ENCODE data around the gene LRRC71.

Gene LRRC71

DNA sequence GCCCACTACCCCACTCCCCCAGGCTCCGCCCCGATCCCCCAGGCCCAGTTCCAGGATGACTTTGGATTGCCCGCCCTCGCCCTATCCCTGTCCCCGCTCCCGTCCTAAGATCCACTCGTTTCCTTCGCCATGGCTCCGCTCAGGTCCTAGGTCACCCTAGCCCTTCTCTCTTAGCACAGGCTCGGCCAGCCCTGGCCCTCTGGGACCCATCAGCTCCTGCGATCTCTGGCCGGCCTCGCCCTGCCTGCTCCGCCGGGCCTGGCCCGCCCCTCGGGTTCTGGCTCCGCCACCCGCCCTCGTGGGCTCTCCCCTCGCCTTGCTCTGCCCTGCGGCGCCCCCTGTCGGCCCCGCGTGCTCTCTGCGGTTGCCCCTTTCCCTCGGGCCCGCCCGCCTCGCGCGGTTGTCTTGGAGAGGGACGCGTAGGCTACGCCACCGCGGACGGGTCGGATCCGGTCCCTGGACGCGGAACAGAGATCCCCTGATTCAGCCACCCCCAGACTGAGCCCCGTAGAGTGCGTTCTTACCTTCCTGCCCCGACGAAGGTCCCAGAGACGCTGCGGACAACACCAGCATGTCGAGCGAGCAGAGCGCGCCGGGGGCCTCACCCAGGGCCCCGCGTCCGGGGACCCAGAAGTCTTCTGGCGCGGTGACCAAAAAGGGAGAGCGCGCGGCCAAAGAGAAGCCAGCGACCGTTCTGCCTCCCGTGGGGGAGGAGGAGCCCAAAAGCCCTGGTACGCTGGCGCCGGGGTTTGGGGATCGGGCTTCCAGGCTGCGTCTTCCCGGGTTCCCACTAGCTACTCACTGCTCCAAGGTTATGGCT, at the start of gene LRRC71 (continued):
- TF ChIP-seq KLF10 (tag by site-specific recombination; IDR thresholded peaks at IDR 0.05) (no peak), ZNF24 (tag by site-specific recombination; IDR thresholded peaks at IDR 0.05) (no peak), YY2 (tag by site-specific recombination; IDR thresholded peaks at IDR 0.05) (no peak), ZNF426 (tag by site-specific recombination; IDR thresholded peaks at IDR 0.05) (no peak), ZNF341 (tag by site-specific recombination; IDR thresholded peaks at IDR 0.05; ENCODE audit: low read depth) (no peak), ZNF830 (tag by site-specific recombination; IDR thresholded peaks at IDR 0.05; ENCODE audit: low read depth) (no peak), ZBTB20 (tag by site-specific recombination; IDR thresholded peaks at IDR 0.05) (no peak), ZNF138 (tag by site-specific recombination; IDR thresholded peaks at IDR 0.05; ENCODE audit: borderline replicate concordance) (no peak), KLF1 (tag by site-specific recombination; IDR thresholded peaks at IDR 0.05) (peak; percentile 81), SP2 (tag by site-specific recombination; IDR thresholded peaks at IDR 0.05) (peak; percentile 43; the same call in 1 of the 2 replicates), TCF7L2 (IDR thresholded peaks at IDR 0.05; ENCODE audit: borderline replicate concordance, low read depth, low read length) (no peak), ZNF76 (tag by site-specific recombination; IDR thresholded peaks at IDR 0.05; ENCODE audit: borderline replicate concordance, low read depth) (peak; percentile 46; the same call in 1 of the 2 replicates), ZBTB1 (tag by site-specific recombination; IDR thresholded peaks at IDR 0.05) (no peak), ZNF660 (tag by site-specific recombination; IDR thresholded peaks at IDR 0.05) (peak; percentile 51; the same call in 1 of the 2 replicates), ZNF623 (tag by site-specific recombination; IDR thresholded peaks at IDR 0.05) (no peak), ZBTB8A (tag by site-specific recombination; IDR thresholded peaks at IDR 0.05) (peak; percentile 36), ZBTB21 (tag by site-specific recombination; IDR thresholded peaks at IDR 0.05) (no peak), ZBTB48 (tag by site-specific recombination; IDR thresholded peaks at IDR 0.05) (peak; percentile 47; the same call in 1 of the 2 replicates)
- TF ChIP-seq, protein P1, sequence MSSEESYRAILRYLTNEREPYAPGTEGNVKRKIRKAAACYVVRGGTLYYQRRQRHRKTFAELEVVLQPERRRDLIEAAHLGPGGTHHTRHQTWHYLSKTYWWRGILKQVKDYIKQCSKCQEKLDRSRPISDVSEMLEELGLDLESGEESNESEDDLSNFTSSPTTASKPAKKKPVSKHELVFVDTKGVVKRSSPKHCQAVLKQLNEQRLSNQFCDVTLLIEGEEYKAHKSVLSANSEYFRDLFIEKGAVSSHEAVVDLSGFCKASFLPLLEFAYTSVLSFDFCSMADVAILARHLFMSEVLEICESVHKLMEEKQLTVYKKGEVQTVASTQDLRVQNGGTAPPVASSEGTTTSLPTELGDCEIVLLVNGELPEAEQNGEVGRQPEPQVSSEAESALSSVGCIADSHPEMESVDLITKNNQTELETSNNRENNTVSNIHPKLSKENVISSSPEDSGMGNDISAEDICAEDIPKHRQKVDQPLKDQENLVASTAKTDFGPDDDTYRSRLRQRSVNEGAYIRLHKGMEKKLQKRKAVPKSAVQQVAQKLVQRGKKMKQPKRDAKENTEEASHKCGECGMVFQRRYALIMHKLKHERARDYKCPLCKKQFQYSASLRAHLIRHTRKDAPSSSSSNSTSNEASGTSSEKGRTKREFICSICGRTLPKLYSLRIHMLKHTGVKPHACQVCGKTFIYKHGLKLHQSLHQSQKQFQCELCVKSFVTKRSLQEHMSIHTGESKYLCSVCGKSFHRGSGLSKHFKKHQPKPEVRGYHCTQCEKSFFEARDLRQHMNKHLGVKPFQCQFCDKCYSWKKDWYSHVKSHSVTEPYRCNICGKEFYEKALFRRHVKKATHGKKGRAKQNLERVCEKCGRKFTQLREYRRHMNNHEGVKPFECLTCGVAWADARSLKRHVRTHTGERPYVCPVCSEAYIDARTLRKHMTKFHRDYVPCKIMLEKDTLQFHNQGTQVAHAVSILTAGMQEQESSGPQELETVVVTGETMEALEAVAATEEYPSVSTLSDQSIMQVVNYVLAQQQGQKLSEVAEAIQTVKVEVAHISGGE (tag by site-specific recombination; conservative IDR thresholded peaks at IDR 0.05; ENCODE audit: low read depth): no peak
- TF ChIP-seq, protein P2, sequence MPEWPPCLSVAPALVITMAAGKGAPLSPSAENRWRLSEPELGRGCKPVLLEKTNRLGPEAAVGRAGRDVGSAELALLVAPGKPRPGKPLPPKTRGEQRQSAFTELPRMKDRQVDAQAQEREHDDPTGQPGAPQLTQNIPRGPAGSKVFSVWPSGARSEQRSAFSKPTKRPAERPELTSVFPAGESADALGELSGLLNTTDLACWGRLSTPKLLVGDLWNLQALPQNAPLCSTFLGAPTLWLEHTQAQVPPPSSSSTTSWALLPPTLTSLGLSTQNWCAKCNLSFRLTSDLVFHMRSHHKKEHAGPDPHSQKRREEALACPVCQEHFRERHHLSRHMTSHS (tag by site-specific recombination; IDR thresholded peaks at IDR 0.05): no peak
- TF ChIP-seq, protein P3, sequence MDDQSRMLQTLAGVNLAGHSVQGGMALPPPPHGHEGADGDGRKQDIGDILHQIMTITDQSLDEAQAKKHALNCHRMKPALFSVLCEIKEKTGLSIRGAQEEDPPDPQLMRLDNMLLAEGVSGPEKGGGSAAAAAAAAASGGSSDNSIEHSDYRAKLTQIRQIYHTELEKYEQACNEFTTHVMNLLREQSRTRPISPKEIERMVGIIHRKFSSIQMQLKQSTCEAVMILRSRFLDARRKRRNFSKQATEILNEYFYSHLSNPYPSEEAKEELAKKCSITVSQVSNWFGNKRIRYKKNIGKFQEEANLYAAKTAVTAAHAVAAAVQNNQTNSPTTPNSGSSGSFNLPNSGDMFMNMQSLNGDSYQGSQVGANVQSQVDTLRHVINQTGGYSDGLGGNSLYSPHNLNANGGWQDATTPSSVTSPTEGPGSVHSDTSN (CRISPR knock-in tag; IDR thresholded peaks at IDR 0.05): no peak
- TF ChIP-seq, protein P4, sequence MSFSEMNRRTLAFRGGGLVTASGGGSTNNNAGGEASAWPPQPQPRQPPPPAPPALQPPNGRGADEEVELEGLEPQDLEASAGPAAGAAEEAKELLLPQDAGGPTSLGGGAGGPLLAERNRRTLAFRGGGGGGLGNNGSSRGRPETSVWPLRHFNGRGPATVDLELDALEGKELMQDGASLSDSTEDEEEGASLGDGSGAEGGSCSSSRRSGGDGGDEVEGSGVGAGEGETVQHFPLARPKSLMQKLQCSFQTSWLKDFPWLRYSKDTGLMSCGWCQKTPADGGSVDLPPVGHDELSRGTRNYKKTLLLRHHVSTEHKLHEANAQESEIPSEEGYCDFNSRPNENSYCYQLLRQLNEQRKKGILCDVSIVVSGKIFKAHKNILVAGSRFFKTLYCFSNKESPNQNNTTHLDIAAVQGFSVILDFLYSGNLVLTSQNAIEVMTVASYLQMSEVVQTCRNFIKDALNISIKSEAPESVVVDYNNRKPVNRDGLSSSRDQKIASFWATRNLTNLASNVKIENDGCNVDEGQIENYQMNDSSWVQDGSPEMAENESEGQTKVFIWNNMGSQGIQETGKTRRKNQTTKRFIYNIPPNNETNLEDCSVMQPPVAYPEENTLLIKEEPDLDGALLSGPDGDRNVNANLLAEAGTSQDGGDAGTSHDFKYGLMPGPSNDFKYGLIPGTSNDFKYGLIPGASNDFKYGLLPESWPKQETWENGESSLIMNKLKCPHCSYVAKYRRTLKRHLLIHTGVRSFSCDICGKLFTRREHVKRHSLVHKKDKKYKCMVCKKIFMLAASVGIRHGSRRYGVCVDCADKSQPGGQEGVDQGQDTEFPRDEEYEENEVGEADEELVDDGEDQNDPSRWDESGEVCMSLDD (tag by site-specific recombination; IDR thresholded peaks at IDR 0.05): no peak
- TF ChIP-seq, protein P5, sequence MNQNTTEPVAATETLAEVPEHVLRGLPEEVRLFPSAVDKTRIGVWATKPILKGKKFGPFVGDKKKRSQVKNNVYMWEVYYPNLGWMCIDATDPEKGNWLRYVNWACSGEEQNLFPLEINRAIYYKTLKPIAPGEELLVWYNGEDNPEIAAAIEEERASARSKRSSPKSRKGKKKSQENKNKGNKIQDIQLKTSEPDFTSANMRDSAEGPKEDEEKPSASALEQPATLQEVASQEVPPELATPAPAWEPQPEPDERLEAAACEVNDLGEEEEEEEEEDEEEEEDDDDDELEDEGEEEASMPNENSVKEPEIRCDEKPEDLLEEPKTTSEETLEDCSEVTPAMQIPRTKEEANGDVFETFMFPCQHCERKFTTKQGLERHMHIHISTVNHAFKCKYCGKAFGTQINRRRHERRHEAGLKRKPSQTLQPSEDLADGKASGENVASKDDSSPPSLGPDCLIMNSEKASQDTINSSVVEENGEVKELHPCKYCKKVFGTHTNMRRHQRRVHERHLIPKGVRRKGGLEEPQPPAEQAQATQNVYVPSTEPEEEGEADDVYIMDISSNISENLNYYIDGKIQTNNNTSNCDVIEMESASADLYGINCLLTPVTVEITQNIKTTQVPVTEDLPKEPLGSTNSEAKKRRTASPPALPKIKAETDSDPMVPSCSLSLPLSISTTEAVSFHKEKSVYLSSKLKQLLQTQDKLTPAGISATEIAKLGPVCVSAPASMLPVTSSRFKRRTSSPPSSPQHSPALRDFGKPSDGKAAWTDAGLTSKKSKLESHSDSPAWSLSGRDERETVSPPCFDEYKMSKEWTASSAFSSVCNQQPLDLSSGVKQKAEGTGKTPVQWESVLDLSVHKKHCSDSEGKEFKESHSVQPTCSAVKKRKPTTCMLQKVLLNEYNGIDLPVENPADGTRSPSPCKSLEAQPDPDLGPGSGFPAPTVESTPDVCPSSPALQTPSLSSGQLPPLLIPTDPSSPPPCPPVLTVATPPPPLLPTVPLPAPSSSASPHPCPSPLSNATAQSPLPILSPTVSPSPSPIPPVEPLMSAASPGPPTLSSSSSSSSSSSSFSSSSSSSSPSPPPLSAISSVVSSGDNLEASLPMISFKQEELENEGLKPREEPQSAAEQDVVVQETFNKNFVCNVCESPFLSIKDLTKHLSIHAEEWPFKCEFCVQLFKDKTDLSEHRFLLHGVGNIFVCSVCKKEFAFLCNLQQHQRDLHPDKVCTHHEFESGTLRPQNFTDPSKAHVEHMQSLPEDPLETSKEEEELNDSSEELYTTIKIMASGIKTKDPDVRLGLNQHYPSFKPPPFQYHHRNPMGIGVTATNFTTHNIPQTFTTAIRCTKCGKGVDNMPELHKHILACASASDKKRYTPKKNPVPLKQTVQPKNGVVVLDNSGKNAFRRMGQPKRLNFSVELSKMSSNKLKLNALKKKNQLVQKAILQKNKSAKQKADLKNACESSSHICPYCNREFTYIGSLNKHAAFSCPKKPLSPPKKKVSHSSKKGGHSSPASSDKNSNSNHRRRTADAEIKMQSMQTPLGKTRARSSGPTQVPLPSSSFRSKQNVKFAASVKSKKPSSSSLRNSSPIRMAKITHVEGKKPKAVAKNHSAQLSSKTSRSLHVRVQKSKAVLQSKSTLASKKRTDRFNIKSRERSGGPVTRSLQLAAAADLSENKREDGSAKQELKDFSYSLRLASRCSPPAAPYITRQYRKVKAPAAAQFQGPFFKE (tag by site-specific recombination; IDR thresholded peaks at IDR 0.05; ENCODE audit: borderline replicate concordance): no peak
- TF ChIP-seq, protein P6, sequence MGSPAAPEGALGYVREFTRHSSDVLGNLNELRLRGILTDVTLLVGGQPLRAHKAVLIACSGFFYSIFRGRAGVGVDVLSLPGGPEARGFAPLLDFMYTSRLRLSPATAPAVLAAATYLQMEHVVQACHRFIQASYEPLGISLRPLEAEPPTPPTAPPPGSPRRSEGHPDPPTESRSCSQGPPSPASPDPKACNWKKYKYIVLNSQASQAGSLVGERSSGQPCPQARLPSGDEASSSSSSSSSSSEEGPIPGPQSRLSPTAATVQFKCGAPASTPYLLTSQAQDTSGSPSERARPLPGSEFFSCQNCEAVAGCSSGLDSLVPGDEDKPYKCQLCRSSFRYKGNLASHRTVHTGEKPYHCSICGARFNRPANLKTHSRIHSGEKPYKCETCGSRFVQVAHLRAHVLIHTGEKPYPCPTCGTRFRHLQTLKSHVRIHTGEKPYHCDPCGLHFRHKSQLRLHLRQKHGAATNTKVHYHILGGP (tag by site-specific recombination; IDR thresholded peaks at IDR 0.05): no peak
